ENCODE measurements around the gene DAPK1. TPM values are rescaled to one million over a fixed set of nuclear protein-coding genes. Genes with fewer than 3 reads are reported as not detected.
A peak's percentile ranks its signal among the peaks of the same experiment; 100 is the strongest.
"Not testable (repeated sequence)": the region's sequence is repeated elsewhere in the genome, so short reads cannot be mapped to it uniquely, and the experiment has no call there.

Gene DAPK1
- polyA plus RNA-seq, 4 donors = 38.3 to 82.6 (median 72.5) TPM

DNA sequence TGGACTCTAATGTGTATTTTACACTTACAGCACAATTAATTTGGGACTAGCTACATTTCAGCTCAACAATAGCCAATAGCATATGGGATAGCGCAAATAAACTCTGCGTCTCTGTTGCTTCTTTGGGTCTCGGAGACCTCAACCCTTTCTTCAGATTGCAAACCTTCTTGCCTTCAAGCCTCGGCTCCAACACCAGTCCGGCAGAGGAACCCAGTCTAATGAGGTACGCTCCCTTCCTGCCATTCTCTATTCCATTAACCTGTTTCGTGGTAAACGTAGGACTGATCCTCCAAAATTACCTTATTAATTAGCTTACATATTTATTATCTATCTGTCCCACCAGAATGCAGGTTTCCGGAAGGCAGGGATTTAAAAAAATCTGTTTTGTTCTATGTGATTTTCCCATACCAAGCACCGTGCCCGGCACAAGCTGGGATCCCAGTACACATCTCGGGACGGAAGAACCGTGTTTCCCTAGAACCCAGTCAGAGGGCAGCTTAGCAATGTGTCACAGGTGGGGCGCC, 525 bp upstream of the DAPK1 start:
- no peak for DNase-seq (ENCODE audit: low read depth in 4 of 4, low spot score in 3 of 4)

DNA sequence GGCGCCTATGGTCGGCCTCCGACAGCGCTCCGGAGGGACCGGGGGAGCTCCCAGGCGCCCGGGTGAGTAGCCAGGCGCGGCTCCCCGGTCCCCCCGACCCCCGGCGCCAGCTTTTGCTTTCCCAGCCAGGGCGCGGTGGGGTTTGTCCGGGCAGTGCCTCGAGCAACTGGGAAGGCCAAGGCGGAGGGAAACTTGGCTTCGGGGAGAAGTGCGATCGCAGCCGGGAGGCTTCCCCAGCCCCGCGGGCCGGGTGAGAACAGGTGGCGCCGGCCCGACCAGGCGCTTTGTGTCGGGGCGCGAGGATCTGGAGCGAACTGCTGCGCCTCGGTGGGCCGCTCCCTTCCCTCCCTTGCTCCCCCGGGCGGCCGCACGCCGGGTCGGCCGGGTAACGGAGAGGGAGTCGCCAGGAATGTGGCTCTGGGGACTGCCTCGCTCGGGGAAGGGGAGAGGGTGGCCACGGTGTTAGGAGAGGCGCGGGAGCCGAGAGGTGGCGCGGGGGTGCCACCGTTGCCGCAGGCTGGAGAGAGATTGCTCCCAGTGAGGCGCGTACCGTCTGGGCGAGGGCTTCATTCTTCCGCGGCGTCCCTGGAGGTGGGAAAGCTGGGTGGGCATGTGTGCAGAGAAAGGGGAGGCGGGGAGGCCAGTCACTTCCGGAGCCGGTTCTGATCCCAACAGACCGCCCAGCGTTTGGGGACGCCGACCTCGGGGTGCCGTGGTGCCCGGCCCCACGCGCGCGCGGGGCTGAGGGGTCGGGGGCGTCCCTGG, 561 bp downstream of the DAPK1 start:
- peak in 3 of 4 donors; percentile 46 to 62 (median 58) for DNase-seq (ENCODE audit: low read depth in 4 of 4, low spot score in 3 of 4)

DNA sequence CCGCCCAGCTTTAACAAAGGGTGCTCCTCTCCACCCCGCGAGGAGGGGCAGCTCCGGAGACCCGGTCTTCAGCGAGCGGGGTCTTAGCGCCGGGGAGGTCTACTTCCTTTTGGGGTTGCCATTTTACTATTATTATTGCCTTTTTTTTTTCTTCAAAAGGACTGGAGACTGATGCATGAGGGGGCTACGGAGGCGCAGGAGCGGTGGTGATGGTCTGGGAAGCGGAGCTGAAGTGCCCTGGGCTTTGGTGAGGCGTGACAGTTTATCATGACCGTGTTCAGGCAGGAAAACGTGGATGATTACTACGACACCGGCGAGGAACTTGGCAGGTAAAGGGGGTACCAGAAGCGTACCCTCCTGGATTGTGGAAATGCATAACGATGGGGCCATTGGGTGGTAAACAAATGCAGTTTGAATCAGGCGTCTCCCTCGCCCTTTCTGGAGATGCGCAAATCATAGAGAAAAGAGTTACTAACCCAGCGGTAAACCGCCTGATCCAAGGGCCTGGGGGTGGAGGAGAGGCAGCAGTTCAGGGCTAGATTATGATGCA, 1.2 kb downstream of the DAPK1 start:
- peak in 1 of 4 donors; percentile 14 for DNase-seq (ENCODE audit: low read depth in 4 of 4, low spot score in 3 of 4)

- DNase-seq (ENCODE audit: low read depth in 4 of 4, low spot score in 3 of 4) = no peak
Measured at GRCh38 chr9:87499424-87500017, 1.9 kb downstream of the DAPK1 start.

DNA sequence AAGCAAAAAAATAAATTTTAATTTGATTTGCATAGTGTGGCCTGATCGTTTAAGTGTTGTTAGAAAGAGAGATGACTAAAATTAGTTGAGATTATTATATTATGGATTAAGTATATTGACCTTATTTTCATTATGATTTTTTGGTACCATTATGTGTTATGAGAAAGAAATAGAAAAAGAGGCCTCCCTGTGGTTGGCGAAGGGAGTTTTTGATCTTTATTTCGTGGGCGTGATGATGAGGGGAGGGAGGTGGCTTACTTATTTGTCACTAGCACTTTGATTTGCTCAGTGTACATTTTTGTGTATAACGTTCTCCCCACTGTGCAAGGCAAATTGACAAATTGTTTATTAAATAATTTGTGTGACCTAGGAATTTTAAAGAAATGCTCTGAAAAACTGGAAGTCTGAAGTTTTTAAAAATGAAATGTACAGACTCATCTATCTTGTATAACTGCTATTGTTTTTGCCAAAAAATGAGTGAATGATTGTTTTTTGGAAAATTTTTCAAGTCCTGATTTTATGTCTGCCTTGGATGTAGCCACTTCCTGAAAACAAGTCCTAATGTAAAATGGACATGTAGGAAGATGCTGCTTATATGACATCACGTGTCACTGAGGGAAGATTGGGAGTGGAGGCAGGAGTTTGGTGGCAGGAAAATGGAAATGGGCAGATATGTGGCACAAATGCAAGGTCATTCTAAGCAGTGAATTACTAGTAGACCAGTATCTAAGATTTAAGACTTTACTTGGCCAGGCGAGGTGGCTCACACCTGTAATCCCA, 3.0 kb downstream of the DAPK1 start:
- DNase-seq (ENCODE audit: low read depth in 4 of 4, low spot score in 3 of 4) = no peak

GRCh38 chr9:87501271-87501656, 3.6 kb downstream of the DAPK1 start:
- not testable (repeated sequence) for DNase-seq (ENCODE audit: low read depth in 4 of 4, low spot score in 3 of 4)

DNA sequence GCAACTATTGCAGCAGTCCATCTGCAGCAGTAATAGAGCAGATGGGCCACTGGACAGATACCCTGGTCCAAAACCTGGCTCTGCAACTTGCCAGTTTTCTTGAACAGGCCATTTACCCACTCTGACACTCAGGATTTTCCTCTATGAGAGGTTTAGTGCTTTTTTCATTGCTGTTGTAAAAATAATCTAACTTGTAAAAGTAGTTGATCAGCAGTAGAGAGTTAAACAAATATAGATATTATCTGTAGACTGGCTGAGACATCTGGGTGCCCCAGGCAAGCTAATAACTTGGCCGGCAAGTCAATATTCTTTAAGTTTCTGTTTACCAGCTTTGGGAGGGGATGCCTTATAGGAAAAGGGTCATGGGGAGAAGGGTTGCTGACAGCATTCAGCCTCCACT, 4.1 kb downstream of the DAPK1 start:
- no peak for DNase-seq (ENCODE audit: low read depth in 4 of 4, low spot score in 3 of 4)

- no peak for DNase-seq (ENCODE audit: low read depth in 4 of 4, low spot score in 3 of 4)
Measured at GRCh38 chr9:87502391-87503221, 4.9 kb downstream of the DAPK1 start.

DNA sequence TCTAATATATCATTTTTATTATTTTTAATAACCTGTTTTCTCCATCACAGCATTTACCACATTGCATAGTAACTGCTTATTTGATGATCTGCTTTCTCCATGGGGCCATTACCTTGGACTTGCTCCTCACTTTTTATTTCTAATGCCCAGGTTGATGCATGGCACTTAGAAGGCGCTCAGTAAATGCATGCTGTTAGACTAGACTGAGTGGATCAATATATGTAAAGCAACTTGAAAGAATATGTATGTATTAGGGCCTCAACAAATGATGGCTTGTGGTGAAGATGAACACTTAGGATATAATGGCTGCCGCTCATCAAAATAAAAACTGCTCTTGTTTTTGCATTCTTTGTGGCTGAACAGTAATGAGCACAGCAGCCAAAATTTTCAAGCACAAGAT, 5.8 kb downstream of the DAPK1 start:
- no peak for DNase-seq (ENCODE audit: low read depth in 4 of 4, low spot score in 3 of 4)

- DNase-seq (ENCODE audit: low read depth in 4 of 4, low spot score in 3 of 4) = no peak
Measured at GRCh38 chr9:87503927-87504326, 6.3 kb downstream of the DAPK1 start.

- no peak for DNase-seq (ENCODE audit: low read depth in 4 of 4, low spot score in 3 of 4)
Measured at GRCh38 chr9:87504938-87505337, 7.3 kb downstream of the DAPK1 start.

GRCh38 chr9:87505869-87506678, 8.4 kb downstream of the DAPK1 start:
- DNase-seq (ENCODE audit: low read depth in 4 of 4, low spot score in 3 of 4) = no peak

DNA sequence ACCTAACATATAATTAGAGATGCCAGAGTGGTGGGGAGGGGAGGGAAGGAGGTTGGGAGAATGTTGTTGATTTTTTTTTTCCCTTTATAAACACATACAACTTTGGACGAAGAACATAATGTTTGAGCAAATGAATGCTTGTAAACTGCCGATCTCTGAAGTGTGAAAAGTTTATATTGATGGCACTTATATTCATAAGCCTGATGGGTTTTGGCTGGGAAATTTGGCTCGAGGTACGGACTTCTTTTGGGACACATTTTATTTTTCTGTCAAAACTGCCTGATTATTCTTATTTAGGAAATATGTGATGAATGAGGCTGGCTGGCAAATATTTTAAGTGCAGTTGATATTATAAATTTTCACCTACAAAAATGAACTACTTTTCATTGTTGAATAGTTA, 9.9 kb downstream of the DAPK1 start:
- DNase-seq (ENCODE audit: low read depth in 4 of 4, low spot score in 3 of 4) = no peak

DNA sequence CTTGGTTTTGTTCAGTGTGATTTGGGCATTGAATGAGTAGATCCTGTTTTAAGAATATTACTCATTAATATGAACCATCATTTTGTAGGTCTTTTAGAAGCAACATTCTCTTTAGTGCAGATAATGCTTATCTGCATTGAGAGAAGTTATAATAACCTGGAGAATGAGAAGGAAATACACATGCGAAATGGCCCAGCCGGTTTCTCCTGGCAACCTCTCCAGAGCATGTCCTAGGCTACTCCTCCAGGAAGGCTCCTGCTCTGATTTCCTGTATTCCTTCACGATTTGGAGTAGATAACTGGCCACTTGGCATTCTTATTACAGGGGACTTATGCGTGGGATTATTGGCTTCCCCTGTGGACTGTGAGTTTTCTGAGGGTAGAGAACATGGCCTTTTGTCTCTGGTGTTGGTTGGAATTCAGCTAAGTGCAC, 12.6 kb downstream of the DAPK1 start:
- no peak for DNase-seq (ENCODE audit: low read depth in 4 of 4, low spot score in 3 of 4)

GRCh38 chr9:87512311-87512710, 14.6 kb downstream of the DAPK1 start:
- no peak for DNase-seq (ENCODE audit: low read depth in 4 of 4, low spot score in 3 of 4)

- no peak for DNase-seq (ENCODE audit: low read depth in 4 of 4, low spot score in 3 of 4)
Measured at GRCh38 chr9:87513161-87513560, 15.5 kb downstream of the DAPK1 start.

DNA sequence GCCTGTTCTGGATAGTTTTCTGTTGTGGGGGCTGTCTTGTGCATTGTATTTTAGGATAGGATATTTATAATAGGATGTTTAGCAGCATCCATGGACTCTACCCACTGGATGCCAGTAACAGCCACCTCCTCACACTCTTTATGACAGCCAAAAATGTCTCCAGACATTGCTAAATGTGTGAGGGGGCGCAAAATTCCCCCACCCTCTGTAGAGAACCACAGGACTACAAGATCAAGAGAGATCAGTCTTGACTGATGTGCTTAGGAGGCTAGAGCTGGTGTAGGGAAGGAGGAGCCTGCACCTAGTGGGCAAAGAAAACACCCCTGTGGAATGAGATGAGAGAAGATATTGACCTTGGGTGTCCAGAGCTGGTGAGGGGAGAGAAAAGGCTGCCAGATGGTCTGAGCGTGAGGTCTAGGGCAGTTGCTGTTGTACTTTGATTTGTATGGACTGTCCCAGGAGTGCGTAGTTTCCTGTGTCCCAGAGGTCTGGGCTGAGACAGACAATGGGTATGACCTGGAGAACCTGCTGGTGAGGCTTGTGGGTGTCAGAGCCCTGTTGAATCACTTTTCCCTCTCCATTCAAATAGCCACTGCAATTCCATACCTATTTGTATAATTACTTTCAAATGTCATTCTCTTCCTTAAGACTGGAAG, 16.3 kb downstream of the DAPK1 start:
- no peak for DNase-seq (ENCODE audit: low read depth in 4 of 4, low spot score in 3 of 4)

DNA sequence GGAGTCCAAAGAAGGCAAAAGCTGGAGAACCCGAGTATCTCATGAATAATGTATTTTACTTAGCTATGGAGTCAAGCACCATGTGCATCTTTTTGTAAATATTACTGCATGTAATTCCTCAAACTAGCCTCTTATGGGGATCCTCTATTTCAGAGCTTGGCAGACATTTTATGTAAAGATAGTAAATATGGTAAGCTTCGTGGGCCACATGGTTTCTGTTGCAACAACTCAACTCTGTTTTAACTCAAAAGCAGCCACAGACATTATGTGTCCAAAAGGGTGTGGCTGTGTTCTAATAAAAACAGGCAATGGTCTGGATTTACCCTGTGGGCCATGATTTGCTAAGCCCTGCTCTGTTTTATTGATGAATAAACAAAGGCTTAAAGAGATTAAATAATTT, 17.3 kb downstream of the DAPK1 start:
- no peak for DNase-seq (ENCODE audit: low read depth in 4 of 4, low spot score in 3 of 4)
